OCI-LY7 (cell line): ENCODE measurements around the gene BDH1. TPM values are rescaled to one million over a fixed set of nuclear protein-coding genes. Genes with fewer than 3 reads are reported as not detected.

Experiments
- BruUV-seq: library from RNA; stranded (reverse); fragments of 400-500 nt; replicated peaks from 2 replicates; lab custom pipeline; 2021; lab: Mats Ljungman, UMichigan
- CTCF ChIA-PET: fragments of 300-600 bp; sonication (Branson Sonifier 250); formaldehyde crosslinking; loops from one replicate; lab custom pipeline; 2022; ENCODE audit warnings: antibody characterized with exemption; ENCODE audit not compliant: unreplicated experiment; lab: Charles Lee
- POLR2A ChIA-PET: fragments of 300-600 bp; sonication (Branson Sonifier 250); formaldehyde crosslinking; loops from one replicate; lab custom pipeline; 2022; ENCODE audit warnings: antibody characterized with exemption; lab: Charles Lee
- DNase-seq: peaks from one replicate; pipeline ENCODE4 v3.0.0-alpha.2; 2015; ENCODE audit warnings: low spot score
- H2AFZ ChIP-seq: fragments of 200-600 bp; sonication (generic), shearing (Covaris generic); 2 replicates; pipeline ENCODE4 v1.6.1; 2014; ENCODE audit warnings: mild to moderate bottlenecking, antibody characterized with exemption, low read length, moderate library complexity
- H3K27ac ChIP-seq: fragments of 200-600 bp; sonication (generic); 2 replicates; pipeline ENCODE4 v1.5.1; 2014; ENCODE audit warnings: mixed run types, low read depth, mild to moderate bottlenecking, moderate library complexity, low read length, inconsistent platforms; ENCODE audit not compliant: poor library complexity, severe bottlenecking
- H3K36me3 ChIP-seq: fragments of 200-600 bp; sonication (generic); 2 replicates; pipeline ENCODE4 v1.6.1; 2014; ENCODE audit warnings: mild to moderate bottlenecking, antibody characterized with exemption, low read length, moderate library complexity, mixed read lengths; ENCODE audit not compliant: insufficient read depth
- H3K4me1 ChIP-seq: fragments of 200-600 bp; sonication (generic); 2 replicates; pipeline ENCODE4 v1.5.1; 2014; ENCODE audit warnings: mild to moderate bottlenecking, low read length; ENCODE audit not compliant: insufficient read depth, poor library complexity, severe bottlenecking
- H3K4me2 ChIP-seq: fragments of 200-600 bp; sonication (generic); 2 replicates; pipeline ENCODE4 v1.6.1; 2014; ENCODE audit warnings: mild to moderate bottlenecking, low read length
- H3K4me3 ChIP-seq: fragments of 200-600 bp; sonication (generic); 2 replicates; pipeline ENCODE4 v1.5.1; 2014; ENCODE audit warnings: mild to moderate bottlenecking, low read depth, low read length; ENCODE audit not compliant: poor library complexity, severe bottlenecking
- H3K79me2 ChIP-seq: fragments of 200-600 bp; sonication (generic); 2 replicates; pipeline ENCODE4 v1.6.1; 2016; ENCODE audit warnings: low read depth, mild to moderate bottlenecking, low read length, moderate library complexity, mixed read lengths; ENCODE audit not compliant: insufficient read depth
- H3K9me2 ChIP-seq: fragments of 200-600 bp; sonication (generic); 2 replicates; pipeline ENCODE4 v1.6.1; 2016; ENCODE audit warnings: mild to moderate bottlenecking, low read length, mixed read lengths; ENCODE audit not compliant: insufficient read depth
- H3K9me3 ChIP-seq: fragments of 200-600 bp; sonication (generic); 2 replicates; pipeline ENCODE4 v1.6.1; 2014; ENCODE audit warnings: mild to moderate bottlenecking, mixed run types, low read length, mixed read lengths
- H4K20me1 ChIP-seq: fragments of 200-600 bp; sonication (generic); 2 replicates; pipeline ENCODE4 v1.6.1; 2014; ENCODE audit warnings: mild to moderate bottlenecking, antibody characterized with exemption, low read length, moderate library complexity, mixed read lengths; ENCODE audit not compliant: insufficient read depth
- EZH2phosphoT487 ChIP-seq: fragments of 200-600 bp; sonication (generic); IDR thresholded peaks from 2 replicates; pipeline ENCODE4 v1.6.1; 2018; ENCODE audit warnings: low read depth, borderline replicate concordance, mild to moderate bottlenecking, mixed run types, antibody characterized with exemption, low read length, moderate library complexity, mixed read lengths
- intact Hi-C: fragments of 100-400 bp; cut with micrococcal nuclease; formaldehyde crosslinking; loops from one replicate; pipeline ENCODE4 v1.10.0; 2022; ENCODE audit not compliant: unreplicated experiment
- total RNA-seq, 2 experiments: library from RNA; depleted of rRNA in 1 of 2; stranded (reverse); fragments of >200 nt in 1 of 2; shearing (Covaris generic) in 1 of 2; gene quantifications; 2 replicates each; pipeline ENCODE4 v1.2.3, GENCODE V29; 2014 to 2022
- TF ChIP-seq, protein P1 (sequence below): fragments of 200-600 bp; sonication (generic); conservative IDR thresholded peaks from 2 replicates; pipeline ENCODE4 v1.5.1; 2014; ENCODE audit warnings: mild to moderate bottlenecking, antibody characterized with exemption, low read length, moderate library complexity, mixed read lengths

The BDH1 gene
- total RNA-seq, 2 experiments from 2014 or later, result 14.1 to 14.5 TPM

DNA sequence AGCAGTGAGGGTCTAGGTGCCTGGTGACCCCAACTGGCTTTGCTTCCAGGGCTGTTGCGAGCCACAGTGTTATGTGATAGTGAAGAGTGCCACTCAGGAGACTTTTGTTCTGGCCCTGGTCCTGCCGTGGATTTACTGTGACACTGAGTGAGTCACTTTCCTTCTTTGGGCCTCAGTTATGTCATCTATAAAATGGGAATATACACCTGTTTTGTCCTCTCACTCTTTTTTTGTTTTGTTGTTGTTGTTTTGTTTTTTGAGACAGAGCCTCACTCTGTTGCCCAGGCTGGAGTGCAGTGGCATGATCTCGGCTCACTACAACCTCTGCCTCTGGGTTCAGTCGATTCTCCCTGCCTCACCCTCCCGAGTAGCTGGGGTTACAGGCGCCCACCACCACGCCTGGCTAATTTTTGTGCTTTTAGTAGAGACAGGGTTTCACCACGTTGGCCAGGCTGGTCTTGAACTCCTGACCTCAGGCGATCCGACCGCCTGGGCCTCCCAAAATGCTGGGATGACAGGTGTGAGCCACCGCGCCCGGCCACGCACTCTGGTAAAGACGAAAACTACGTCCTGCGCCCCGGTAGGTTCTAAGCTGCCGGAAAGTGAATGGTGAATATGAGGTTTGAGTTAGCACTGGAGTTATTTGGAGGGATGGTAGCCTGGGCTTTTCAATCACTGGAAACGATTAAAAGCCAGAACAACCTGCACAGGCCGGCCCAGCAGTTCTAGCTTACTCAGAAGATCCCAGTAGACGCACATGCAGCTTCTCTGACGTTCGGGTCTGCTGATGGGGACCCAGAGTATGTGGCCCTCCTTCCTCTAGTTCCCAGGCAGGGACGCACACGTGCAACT lies 46.6 kb downstream of the BDH1 start:
- no peak overlapping the region for H3K27ac ChIP-seq
- BruUV-seq, result no TSS peak
- H2AFZ ChIP-seq, result no peak overlapping the region
- peaks cover 10% of the 10 kb centered on the region for H3K36me3 ChIP-seq
- no peaks in the 10 kb centered on the region for H3K9me2 ChIP-seq
- DNase-seq, result no peak
- ChIA-PET CTCF (no interaction called here), POLR2A (no interaction called here)
- H3K4me3 ChIP-seq, result no peak overlapping the region
- peaks cover 4% of the 10 kb centered on the region for H3K4me1 ChIP-seq
- H4K20me1 ChIP-seq, result no peaks in the 10 kb centered on the region
- intact Hi-C loops, result no loop called here
- no peak overlapping the region for H3K4me2 ChIP-seq
- H3K79me2 ChIP-seq, result no peaks in the 10 kb centered on the region
- H3K9me3 ChIP-seq, result no peaks in the 10 kb centered on the region
- TF ChIP-seq EZH2phosphoT487, result no peak
- TF ChIP-seq, protein P1, sequence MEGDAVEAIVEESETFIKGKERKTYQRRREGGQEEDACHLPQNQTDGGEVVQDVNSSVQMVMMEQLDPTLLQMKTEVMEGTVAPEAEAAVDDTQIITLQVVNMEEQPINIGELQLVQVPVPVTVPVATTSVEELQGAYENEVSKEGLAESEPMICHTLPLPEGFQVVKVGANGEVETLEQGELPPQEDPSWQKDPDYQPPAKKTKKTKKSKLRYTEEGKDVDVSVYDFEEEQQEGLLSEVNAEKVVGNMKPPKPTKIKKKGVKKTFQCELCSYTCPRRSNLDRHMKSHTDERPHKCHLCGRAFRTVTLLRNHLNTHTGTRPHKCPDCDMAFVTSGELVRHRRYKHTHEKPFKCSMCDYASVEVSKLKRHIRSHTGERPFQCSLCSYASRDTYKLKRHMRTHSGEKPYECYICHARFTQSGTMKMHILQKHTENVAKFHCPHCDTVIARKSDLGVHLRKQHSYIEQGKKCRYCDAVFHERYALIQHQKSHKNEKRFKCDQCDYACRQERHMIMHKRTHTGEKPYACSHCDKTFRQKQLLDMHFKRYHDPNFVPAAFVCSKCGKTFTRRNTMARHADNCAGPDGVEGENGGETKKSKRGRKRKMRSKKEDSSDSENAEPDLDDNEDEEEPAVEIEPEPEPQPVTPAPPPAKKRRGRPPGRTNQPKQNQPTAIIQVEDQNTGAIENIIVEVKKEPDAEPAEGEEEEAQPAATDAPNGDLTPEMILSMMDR, result no peak

DNA sequence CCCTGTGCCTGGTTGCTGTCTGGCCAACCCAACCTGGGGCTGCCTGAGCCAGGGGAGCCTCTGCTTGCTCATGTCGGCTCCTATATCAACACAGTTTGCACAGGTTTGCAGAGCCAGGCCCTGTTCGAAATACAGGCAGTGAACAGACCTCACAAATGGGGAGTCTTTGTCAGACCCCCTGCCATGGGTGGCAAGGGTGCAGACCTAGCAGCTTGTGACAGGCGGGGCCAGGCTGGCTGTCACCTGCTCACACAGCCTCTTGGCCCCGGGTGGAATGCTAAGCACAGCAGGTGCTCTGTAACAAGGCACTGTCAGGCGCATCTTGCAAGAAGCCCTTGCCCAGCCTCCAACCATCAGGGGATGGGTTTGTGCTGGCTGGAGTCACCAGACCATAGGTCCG lies 47.3 kb downstream of the BDH1 start:
- no peak overlapping the region for H3K4me2 ChIP-seq
- no peak for DNase-seq
- BruUV-seq, result no TSS peak

More for the DNA sequence above, 47.3 kb downstream of the BDH1 start:
- peaks cover 4% of the 10 kb centered on the region for H3K4me1 ChIP-seq
- 0 out of 2 replicates have a peak, but pooled peaks cover 6% of the 10 kb centered on the region for H3K36me3 ChIP-seq
- H3K9me2 ChIP-seq, result no peaks in the 10 kb centered on the region
- no peaks in the 10 kb centered on the region for H3K79me2 ChIP-seq
- H3K27ac ChIP-seq, result no peak overlapping the region
- intact Hi-C loops, result no loop called here
- H3K9me3 ChIP-seq, result no peaks in the 10 kb centered on the region
- H3K4me3 ChIP-seq, result no peak overlapping the region
- POLR2A ChIA-PET, result no interaction called here
- H4K20me1 ChIP-seq, result no peaks in the 10 kb centered on the region
- CTCF ChIA-PET, result no interaction called here
- H2AFZ ChIP-seq, result no peak overlapping the region
- no peak for TF ChIP-seq EZH2phosphoT487
- TF ChIP-seq, protein P1, result no peak
